Right cardiac atrium (tissue), 5 donors: ENCODE measurements around the gene ITGA8. TPM values are rescaled to one million over a fixed set of nuclear protein-coding genes. Genes with fewer than 3 reads are reported as not detected.

Experiments
- ATAC-seq, 2 donors: fragments of 200-7000 bp; cut with Tn5 transposase; one replicate each; pipeline versions ENCODE4 v1.8.0 to v1.9.1; 2020; ENCODE audit warnings: moderate library complexity in 2 of 2, mild to moderate bottlenecking in 1 of 2
- DNase-seq, 3 donors: peaks; one replicate each; pipeline ENCODE4 v3.0.0-alpha.2; 2020
- H3K27ac ChIP-seq: one replicate; pipeline ENCODE4 v1.5.1; 2013; ENCODE audit warnings: mild to moderate bottlenecking, low read length, control low read depth, moderate library complexity
- H3K27me3 ChIP-seq: one replicate; pipeline ENCODE4 v1.6.1; 2013; ENCODE audit not compliant: control insufficient read depth, insufficient read depth
- H3K4me1 ChIP-seq: one replicate; pipeline ENCODE4 v1.6.1; 2013; ENCODE audit warnings: low read length; ENCODE audit not compliant: control insufficient read depth, insufficient read depth
- H3K4me3 ChIP-seq: one replicate; pipeline ENCODE4 v1.5.1; 2013; ENCODE audit warnings: low read length, control low read depth
- H3K9me3 ChIP-seq: one replicate; pipeline ENCODE4 v1.6.1; 2013; ENCODE audit warnings: low read length; ENCODE audit not compliant: control insufficient read depth
- WGBS: extraction: QIAGEN DNeasy Blood & Tissue Kit; methylation state at CpG from one replicate; pipeline ENCODE4 v1.1.7; 2013; 5-methylcytosine and 5-hydroxymethylcytosine counted together
- intact Hi-C, 4 donors: fragments of 100-400 bp; cut with DNase I; formaldehyde crosslinking; loops; one replicate each; pipeline versions ENCODE4 v1.11.0 to v1.14.0; 2022 to 2023
- polyA plus RNA-seq: library from polyadenylated mRNA; stranded (reverse); fragments of 200-250 nt; gene quantifications from one replicate; pipeline ENCODE4 v1.2.3, GENCODE V29; 2013
- total RNA-seq, 4 donors: library from RNA; stranded (reverse); fragmentation: NEBNext Ultra II Directional; extraction: Animal tissue kit (Norgen Biotek cat#: 25700); gene quantifications; one replicate each; pipeline ENCODE4 v1.2.1, GENCODE V29; 2021
- donor health status: healthy with polysubstance abuse.
- donor health status: DM: no; HTN: yes; CAD: no.
- donor health status: DM: no; HTN: no; CAD: no.
- donor health status: DM: no; HTN: yes; CAD: no; lungs with severe emphysema.
- donor health status: DM: yes; HTN: yes; CAD: no.

The ITGA8 gene
- total and polyA plus RNA-seq, 5 donors = 3.7 to 8.8 (median 5.5) TPM

- peak in 2 of 3 donors; percentile 65 to 76 for DNase-seq
- no peaks in the 10 kb centered on the region for H3K4me1 ChIP-seq
- intact Hi-C loops = no loop called here
- no peaks in the 10 kb centered on the region for H3K27me3 ChIP-seq
- WGBS = 27% methylated on average over 4 of the region's 4 CpGs
- no peak overlapping the region for H3K27ac ChIP-seq
- no peak overlapping the region for H3K4me3 ChIP-seq
- ATAC-seq = peak; percentile 46 to 73
- no peaks in the 10 kb centered on the region for H3K9me3 ChIP-seq
These were observed 16.0 kb upstream of the ITGA8 start for GRCh38 chr10:15735763-15736162.

- Histone ChIP-seq H3K27me3 (no peaks in the 10 kb centered on the region), H3K9me3 (no peaks in the 10 kb centered on the region), H3K4me3 (no peak overlapping the region), H3K27ac (no peak overlapping the region), H3K4me1 (no peaks in the 10 kb centered on the region)
- 100% methylated on average over 2 of the region's 2 CpGs for WGBS
- ATAC-seq = no peak
- no peak for DNase-seq
- intact Hi-C loops = no loop called here
These were observed 10.6 kb upstream of the ITGA8 start for GRCh38 chr10:15730341-15730740.

- DNase-seq = no peak
- no peak for ATAC-seq
- intact Hi-C loops = loop anchor here in 3 of 4 donors (5.0 to 10.0 kb wide), 3 partner anchors 95 to 298 kb away; no protein-coding TSS in a partner anchor
- Histone ChIP-seq H3K27ac (no peak overlapping the region), H3K27me3 (no peaks in the 10 kb centered on the region), H3K4me3 (no peak overlapping the region), H3K9me3 (no peaks in the 10 kb centered on the region), H3K4me1 (no peaks in the 10 kb centered on the region)
- WGBS = 91% methylated on average over 7 of the region's 7 CpGs
These were observed 10.2 kb upstream of the ITGA8 start for GRCh38 chr10:15729890-15730289.

GRCh38 chr10:15726042-15726441, 6.3 kb upstream of the ITGA8 start:
- Histone ChIP-seq H3K4me1 (no peaks in the 10 kb centered on the region), H3K27me3 (no peaks in the 10 kb centered on the region), H3K4me3 (no peak overlapping the region), H3K9me3 (no peaks in the 10 kb centered on the region), H3K27ac (no peak overlapping the region)
- ATAC-seq = no peak
- intact Hi-C loops = loop anchor here in 3 of 4 donors (5.0 to 10.0 kb wide), 3 partner anchors 99 to 294 kb away; no protein-coding TSS in a partner anchor
- WGBS = 70% methylated on average over 1 of the region's 1 CpG
- DNase-seq = no peak

GRCh38 chr10:15725603-15726002, 5.9 kb upstream of the ITGA8 start:
- no peaks in the 10 kb centered on the region for H3K27me3 ChIP-seq
- no peak for DNase-seq
- no peaks in the 10 kb centered on the region for H3K4me1 ChIP-seq
- peak; percentile 78 for ATAC-seq
- no peak overlapping the region for H3K4me3 ChIP-seq
- H3K9me3 ChIP-seq = no peaks in the 10 kb centered on the region
- WGBS = 1% methylated on average over 2 of the region's 2 CpGs
- intact Hi-C loops = loop anchor here in 3 of 4 donors (5.0 to 10.0 kb wide), 3 partner anchors 99 to 293 kb away; no protein-coding TSS in a partner anchor
- no peak overlapping the region for H3K27ac ChIP-seq

GRCh38 chr10:15724683-15725082, 5.0 kb upstream of the ITGA8 start:
- H3K4me1 ChIP-seq = no peaks in the 10 kb centered on the region
- H3K9me3 ChIP-seq = no peaks in the 10 kb centered on the region
- no peak for ATAC-seq
- intact Hi-C loops = loop anchor here in 3 of 4 donors (5.0 to 10.0 kb wide), 3 partner anchors 100 to 292 kb away; no protein-coding TSS in a partner anchor
- 82% methylated on average over 2 of the region's 2 CpGs for WGBS
- no peak overlapping the region for H3K27ac ChIP-seq
- DNase-seq = no peak
- no peak overlapping the region for H3K4me3 ChIP-seq
- H3K27me3 ChIP-seq = no peaks in the 10 kb centered on the region

GRCh38 chr10:15723803-15724202, 4.1 kb upstream of the ITGA8 start:
- no peak for DNase-seq
- WGBS = 81% methylated on average over 4 of the region's 4 CpGs
- intact Hi-C loops = loop anchor here in 1 of 4 donors (10.0 kb wide), 1 partner anchor 101 kb away; no protein-coding TSS in a partner anchor
- Histone ChIP-seq H3K27me3 (no peaks in the 10 kb centered on the region), H3K9me3 (no peaks in the 10 kb centered on the region), H3K27ac (no peak overlapping the region), H3K4me3 (no peak overlapping the region), H3K4me1 (no peaks in the 10 kb centered on the region)
- no peak for ATAC-seq

- Histone ChIP-seq H3K4me1 (no peaks in the 10 kb centered on the region), H3K27ac (no peak overlapping the region), H3K4me3 (no peak overlapping the region), H3K27me3 (no peaks in the 10 kb centered on the region), H3K9me3 (no peaks in the 10 kb centered on the region)
- 88% methylated on average over 13 of the region's 13 CpGs for WGBS
- DNase-seq = no peak
- intact Hi-C loops = loop anchor here in 1 of 4 donors (10.0 kb wide), 1 partner anchor 104 kb away; no protein-coding TSS in a partner anchor
- ATAC-seq = no peak
These were observed 1.0 kb upstream of the ITGA8 start for GRCh38 chr10:15720635-15721287.

- no peaks in the 10 kb centered on the region for H3K4me1 ChIP-seq
- peak in 1 of 3 donors; percentile 59 for DNase-seq
- no peaks in the 10 kb centered on the region for H3K27me3 ChIP-seq
- ATAC-seq = peak; percentile 75 to 81
- peak overlapping the region; percentile 77 for H3K4me3 ChIP-seq
- WGBS = under 1% methylated on average over 67 of the region's 67 CpGs
- intact Hi-C loops = loop anchor here in 3 of 4 donors (5.0 to 10.0 kb wide), 3 partner anchors 124 to 282 kb away; no protein-coding TSS in a partner anchor
- H3K27ac ChIP-seq = no peak overlapping the region
- no peaks in the 10 kb centered on the region for H3K9me3 ChIP-seq
These were observed 448 bp downstream of the ITGA8 start for GRCh38 chr10:15719049-15719898.

GRCh38 chr10:15718694-15719048, 1.1 kb downstream of the ITGA8 start:
- DNase-seq (peak in 1 of 3 donors; percentile 37), ATAC-seq (peak; percentile 16 to 37)
- intact Hi-C loops = loop anchor here in 3 of 4 donors (5.0 to 10.0 kb wide), 3 partner anchors 124 to 281 kb away; no protein-coding TSS in a partner anchor
- H3K4me1 ChIP-seq = no peaks in the 10 kb centered on the region
- no peaks in the 10 kb centered on the region for H3K9me3 ChIP-seq
- 14% methylated on average over 17 of the region's 17 CpGs for WGBS
- no peaks in the 10 kb centered on the region for H3K27me3 ChIP-seq
- peak overlapping the region; percentile 77 for H3K4me3 ChIP-seq
- no peak overlapping the region for H3K27ac ChIP-seq
